Right renal pelvis (tissue), 4 donors: ENCODE measurements around the gene CTCF. TPM values are rescaled to one million over a fixed set of nuclear protein-coding genes. Genes with fewer than 3 reads are reported as not detected.

Experiments
- DNase-seq, 4 donors: peaks; one replicate each; pipeline ENCODE4 v3.0.0-alpha.2; 2013; ENCODE audit warnings: low read depth in 4 of 4, low spot score in 3 of 4, missing footprints in 1 of 4
- polyA plus RNA-seq, 4 donors: library from polyadenylated mRNA; unstranded; fragments of 120-200 nt; gene quantifications; one replicate each; pipeline ENCODE4 v1.2.1, GENCODE V29; 2013; ENCODE audit not compliant: insufficient read length in 4 of 4

Gene CTCF
- polyA plus RNA-seq, 4 donors, result 77.8 to 89.6 (median 86.4) TPM

GRCh38 chr16:67675579-67675935 is 113.2 kb downstream of the CTCF start:
- DNase-seq, result no peak

GRCh38 chr16:67675999-67676398 is 113.7 kb downstream of the CTCF start:
- no peak for DNase-seq

- DNase-seq, result no peak
Measured at GRCh38 chr16:67676516-67676915, 114.2 kb downstream of the CTCF start.

GRCh38 chr16:67676939-67677338 is 114.6 kb downstream of the CTCF start:
- DNase-seq, result no peak

- DNase-seq, result no peak
Measured at GRCh38 chr16:67677712-67678111, 115.4 kb downstream of the CTCF start.

- DNase-seq, result no peak
Measured at GRCh38 chr16:67678354-67679023, 116.2 kb downstream of the CTCF start.

- DNase-seq, result no peak
Measured at GRCh38 chr16:67679935-67680897, 117.9 kb downstream of the CTCF start.

GRCh38 chr16:67683767-67684166 is 121.4 kb downstream of the CTCF start:
- DNase-seq, result no peak

- DNase-seq, result no peak
Measured at GRCh38 chr16:67685388-67686112, 123.2 kb downstream of the CTCF start.

Other genes with a start within 250 kb of the CTCF start
- 1 to 10 TPM in 1 of 4 donors, under 1 TPM in 3; 0.84 to 1.7 (median 0.88) TPM for gene KCTD19, start 235.8 kb upstream of the CTCF start, polyA plus RNA-seq
- gene LRRC36, start 235.7 kb upstream of the CTCF start, polyA plus RNA-seq, result 1 to 10 TPM; 3.5 to 4.6 (median 3.9) TPM
- gene TPPP3, start 169.0 kb upstream of the CTCF start, polyA plus RNA-seq, result 10 to 100 TPM; 51.7 to 75.7 (median 60.2) TPM
- 10 to 100 TPM; 13.2 to 16.8 (median 14.4) TPM for gene ZDHHC1, start 146.0 kb upstream of the CTCF start, polyA plus RNA-seq
- 10 to 100 TPM; 49.6 to 57.9 (median 52.0) TPM for gene HSD11B2, start 131.4 kb upstream of the CTCF start, polyA plus RNA-seq
- 100 to 1,000 TPM in 1 of 4 donors, 10 to 100 TPM in 3; 82.6 to 104 (median 91.2) TPM for gene ATP6V0D1, start 81.4 kb upstream of the CTCF start, polyA plus RNA-seq
- gene AGRP, start 79.0 kb upstream of the CTCF start, polyA plus RNA-seq, result under 1 TPM in 2 of 4 donors, not detected in 2; 0.25 to 0.31 TPM
- gene RIPOR1, start 33.7 kb upstream of the CTCF start, polyA plus RNA-seq, result 100 to 1,000 TPM; 110 to 137 (median 117) TPM
- gene CARMIL2, start 82.6 kb downstream of the CTCF start, polyA plus RNA-seq, result 1 to 10 TPM in 2 of 4 donors, under 1 TPM in 2; 0.87 to 1.5 (median 1.1) TPM
- gene ACD, start 97.7 kb downstream of the CTCF start, polyA plus RNA-seq, result 10 to 100 TPM; 21.0 to 28.9 (median 23.4) TPM
- gene PARD6A, start 98.4 kb downstream of the CTCF start, polyA plus RNA-seq, result 1 to 10 TPM; 2.1 to 4.3 (median 3.2) TPM
- 10 to 100 TPM; 20.4 to 31.1 (median 24.8) TPM for gene ENKD1, start 104.2 kb downstream of the CTCF start, polyA plus RNA-seq
- 1 to 10 TPM; 2.7 to 4.6 (median 3.4) TPM for gene C16orf86, start 104.3 kb downstream of the CTCF start, polyA plus RNA-seq
- 10 to 100 TPM; 20.5 to 24.9 (median 21.5) TPM for gene GFOD2, start 156.8 kb downstream of the CTCF start, polyA plus RNA-seq
- 10 to 100 TPM; 21.6 to 28.5 (median 22.3) TPM for gene RANBP10, start 244.0 kb downstream of the CTCF start, polyA plus RNA-seq
- gene TSNAXIP1, start 244.4 kb downstream of the CTCF start, polyA plus RNA-seq, result 1 to 10 TPM; 7.3 to 9.0 (median 7.7) TPM